K562 (cell line): ENCODE measurements around the gene EEF2K. TPM values are rescaled to one million over a fixed set of nuclear protein-coding genes. Genes with fewer than 3 reads are reported as not detected.
A peak's percentile ranks its signal among the peaks of the same experiment; 100 is the strongest.

ENCODE experiments used
- CBFA2T3 ChIP-seq: fragments of 450-650 bp; IDR thresholded peaks from 2 replicates; pipeline ENCODE4 v1.6.1; 2017
- DDX20 ChIP-seq: fragments of 450-650 bp; IDR thresholded peaks from 2 replicates; pipeline ENCODE4 v1.6.1; 2016; ENCODE audit warnings: missing genetic modification characterization, low read depth, mild to moderate bottlenecking, missing compliant biosample characterization, moderate library complexity
- EP400 ChIP-seq: fragments of 450-650 bp; IDR thresholded peaks from 2 replicates; pipeline ENCODE4 v1.6.1; 2017; ENCODE audit warnings: antibody characterized with exemption, mild to moderate bottlenecking, moderate library complexity
- HNRNPL ChIP-seq: fragments of 200-400 bp; formaldehyde crosslinking; IDR thresholded peaks from 2 replicates; pipeline ENCODE4 v1.6.1; 2017; ENCODE audit warnings: low read depth, mild to moderate bottlenecking, low read length
- HNRNPLL ChIP-seq: fragments of 200-400 bp; formaldehyde crosslinking; IDR thresholded peaks from 2 replicates; pipeline ENCODE4 v1.6.1; 2017; ENCODE audit warnings: low read length, low read depth, mild to moderate bottlenecking; ENCODE audit not compliant: poor library complexity, severe bottlenecking
- KAT7 ChIP-seq: sonication (generic); formaldehyde crosslinking; IDR thresholded peaks from 2 replicates; pipeline ENCODE4 v1.8.0; 2022; ENCODE audit warnings: missing genetic modification reagents, mild to moderate bottlenecking, borderline replicate concordance
- NFATC3 ChIP-seq: fragments of 450-650 bp; IDR thresholded peaks from 2 replicates; pipeline ENCODE4 v1.6.1; 2017; ENCODE audit warnings: mild to moderate bottlenecking
- PTBP1 ChIP-seq: fragments of 200-400 bp; formaldehyde crosslinking; IDR thresholded peaks from 2 replicates; pipeline ENCODE4 v1.6.1; 2017; ENCODE audit warnings: low read depth, low read length
- RBM17 ChIP-seq: fragments of 200-400 bp; formaldehyde crosslinking; IDR thresholded peaks from 2 replicates; pipeline ENCODE4 v1.6.1; 2017; ENCODE audit warnings: low read depth, mild to moderate bottlenecking, low read length, borderline replicate concordance
- ZNF134 ChIP-seq: fragments of 250-450 bp; sonication (Bioruptor Pico); conservative IDR thresholded peaks from 2 replicates; pipeline ENCODE4 v1.4.0; 2020
- ZNF280B ChIP-seq: fragments of 250-450 bp; sonication (Bioruptor Pico); IDR thresholded peaks from 2 replicates; pipeline ENCODE4 v1.5.1; 2021; ENCODE audit warnings: mild to moderate bottlenecking
- ZNF407 ChIP-seq: fragments of 450-650 bp; IDR thresholded peaks from 2 replicates; pipeline ENCODE4 v1.6.1; 2016; ENCODE audit warnings: low read depth
- ZNF696 ChIP-seq: fragments of 250-450 bp; sonication (Bioruptor Pico); conservative IDR thresholded peaks from 2 replicates; pipeline ENCODE4 v1.4.0; 2020; ENCODE audit warnings: mild to moderate bottlenecking, moderate library complexity
- ZNF717 ChIP-seq: fragments of 250-450 bp; sonication (Bioruptor Pico); IDR thresholded peaks from 2 replicates; pipeline ENCODE4 v1.5.0; 2021
- ZZZ3 ChIP-seq: fragments of 450-650 bp; IDR thresholded peaks from 2 replicates; pipeline ENCODE4 v1.6.1; 2016; ENCODE audit warnings: antibody characterized with exemption, mild to moderate bottlenecking, moderate library complexity
- polyA plus RNA-seq, 8 experiments: library from polyadenylated mRNA; depleted of rRNA in 4 of 8; stranded (reverse) in 5 of 8; unstranded in 3 of 8; fragments of >200 nt; fragmentation: Nextera tagmentation in 2 of 8; fragmentation: Illumina TruSeq in 1 of 8; extraction: Ambion mirVana in 2 of 8; extraction: Trizol in 1 of 8; gene quantifications; 2 replicates each; pipeline versions ENCODE4 v1.2.1 to v1.2.3, GENCODE V29; 2011 to 2014; ENCODE audit warnings: inconsistent platforms in 1 of 8, missing spikeins in 1 of 8
- total RNA-seq, 7 experiments: library from RNA; depleted of rRNA in 6 of 7; stranded (reverse); fragments of >200 nt in 6 of 7; fragmentation: Illumina TruSeq in 2 of 7; extraction: Trizol in 2 of 7; gene quantifications; 2 replicates each; pipeline versions ENCODE4 v1.2.1 to v1.2.3, GENCODE V29; 2011 to 2021; ENCODE audit warnings: low replicate concordance in 1 of 7
- TF ChIP-seq, protein P1 (sequence below): fragments of 150-350 bp; IDR thresholded peaks from 2 replicates; pipeline ENCODE4 v1.6.1; 2014; ENCODE audit warnings: low read depth, mild to moderate bottlenecking, low read length, borderline replicate concordance

The EEF2K gene
- total and polyA plus RNA-seq, 9 of the 15 experiments (the other 6 are each of a cell fraction or from before 2014, with no cell fraction given) = 3.0 to 35.2 (median 12.2) TPM

- TF ChIP-seq ZNF407 = no peak
- no peak; the same call in 1 of the 2 replicates for TF ChIP-seq EP400
- no peak for TF ChIP-seq DDX20 (tag)
- no peak for TF ChIP-seq PTBP1
- TF ChIP-seq ZZZ3 = no peak
- TF ChIP-seq NFATC3 = peak; percentile 29; the same call in 1 of the 2 replicates
- no peak for TF ChIP-seq ZNF134 (CRISPR knock-in tag)
- TF ChIP-seq HNRNPLL = no peak
- no peak for TF ChIP-seq CBFA2T3
- TF ChIP-seq KAT7 (CRISPR knock-in tag) = no peak
- no peak for TF ChIP-seq ZNF280B (CRISPR knock-in tag)
- no peak for TF ChIP-seq ZNF696 (CRISPR knock-in tag)
- no peak for TF ChIP-seq RBM17
- TF ChIP-seq, protein P1, sequence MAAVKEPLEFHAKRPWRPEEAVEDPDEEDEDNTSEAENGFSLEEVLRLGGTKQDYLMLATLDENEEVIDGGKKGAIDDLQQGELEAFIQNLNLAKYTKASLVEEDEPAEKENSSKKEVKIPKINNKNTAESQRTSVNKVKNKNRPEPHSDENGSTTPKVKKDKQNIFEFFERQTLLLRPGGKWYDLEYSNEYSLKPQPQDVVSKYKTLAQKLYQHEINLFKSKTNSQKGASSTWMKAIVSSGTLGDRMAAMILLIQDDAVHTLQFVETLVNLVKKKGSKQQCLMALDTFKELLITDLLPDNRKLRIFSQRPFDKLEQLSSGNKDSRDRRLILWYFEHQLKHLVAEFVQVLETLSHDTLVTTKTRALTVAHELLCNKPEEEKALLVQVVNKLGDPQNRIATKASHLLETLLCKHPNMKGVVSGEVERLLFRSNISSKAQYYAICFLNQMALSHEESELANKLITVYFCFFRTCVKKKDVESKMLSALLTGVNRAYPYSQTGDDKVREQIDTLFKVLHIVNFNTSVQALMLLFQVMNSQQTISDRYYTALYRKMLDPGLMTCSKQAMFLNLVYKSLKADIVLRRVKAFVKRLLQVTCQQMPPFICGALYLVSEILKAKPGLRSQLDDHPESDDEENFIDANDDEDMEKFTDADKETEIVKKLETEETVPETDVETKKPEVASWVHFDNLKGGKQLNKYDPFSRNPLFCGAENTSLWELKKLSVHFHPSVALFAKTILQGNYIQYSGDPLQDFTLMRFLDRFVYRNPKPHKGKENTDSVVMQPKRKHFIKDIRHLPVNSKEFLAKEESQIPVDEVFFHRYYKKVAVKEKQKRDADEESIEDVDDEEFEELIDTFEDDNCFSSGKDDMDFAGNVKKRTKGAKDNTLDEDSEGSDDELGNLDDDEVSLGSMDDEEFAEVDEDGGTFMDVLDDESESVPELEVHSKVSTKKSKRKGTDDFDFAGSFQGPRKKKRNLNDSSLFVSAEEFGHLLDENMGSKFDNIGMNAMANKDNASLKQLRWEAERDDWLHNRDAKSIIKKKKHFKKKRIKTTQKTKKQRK = no peak
- TF ChIP-seq HNRNPL = no peak
- no peak for TF ChIP-seq ZNF717 (CRISPR knock-in tag)
Measured at GRCh38 chr16:22191532-22192260, 14.4 kb upstream of the EEF2K start (continued).
